Skeletal muscle cell (primary cell): ENCODE results near the gene NFRKB.
A peak's percentile ranks its signal among the peaks of the same experiment; 100 is the strongest.

Experiments
- DNase-seq: peaks from one replicate; pipeline ENCODE4 v3.0.0-alpha.2; 2010; ENCODE audit warnings: low read depth
- H3K4me3 ChIP-seq: 2 replicates; pipeline ENCODE4 v1.5.1; 2011; ENCODE audit warnings: low read depth, mild to moderate bottlenecking, control low read depth, low read length, moderate library complexity

NFRKB gene

GRCh38 chr11:129895126-129896041 lies at the start of gene NFRKB:
TSS of gene NFRKB (minus strand) at chr11:129895578. CDS start at chr11:129892849, 2,729 bp downstream.
- H3K4me3 ChIP-seq = peak within 1 kb of the TSS; percentile 92

DNA sequence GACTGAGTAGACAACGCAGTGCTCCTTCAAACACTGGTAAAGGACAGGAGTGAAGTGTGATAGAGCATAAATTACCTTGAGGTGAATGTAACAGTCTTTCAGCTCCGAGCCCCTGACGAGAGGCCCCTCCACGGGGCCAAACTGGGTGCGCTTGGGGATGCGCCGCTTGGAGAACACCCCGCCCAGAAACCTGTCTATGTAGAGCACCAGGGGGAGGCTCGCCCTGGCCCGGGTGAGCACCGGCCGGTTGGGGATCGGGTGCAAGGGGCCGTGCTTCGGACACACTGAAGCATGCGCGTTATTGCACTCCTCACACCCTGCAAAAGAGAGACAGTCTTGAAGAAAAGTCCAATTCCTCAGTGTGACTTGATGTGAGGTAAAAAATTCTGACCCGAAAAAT lies 49.3 kb upstream of the NFRKB start:
- DNase-seq = no peak
- H3K4me3 ChIP-seq = no peak overlapping the region

More at GRCh38 chr11:129895126-129896041, at the start of gene NFRKB:
- DNase-seq = peak; percentile 21

DNA sequence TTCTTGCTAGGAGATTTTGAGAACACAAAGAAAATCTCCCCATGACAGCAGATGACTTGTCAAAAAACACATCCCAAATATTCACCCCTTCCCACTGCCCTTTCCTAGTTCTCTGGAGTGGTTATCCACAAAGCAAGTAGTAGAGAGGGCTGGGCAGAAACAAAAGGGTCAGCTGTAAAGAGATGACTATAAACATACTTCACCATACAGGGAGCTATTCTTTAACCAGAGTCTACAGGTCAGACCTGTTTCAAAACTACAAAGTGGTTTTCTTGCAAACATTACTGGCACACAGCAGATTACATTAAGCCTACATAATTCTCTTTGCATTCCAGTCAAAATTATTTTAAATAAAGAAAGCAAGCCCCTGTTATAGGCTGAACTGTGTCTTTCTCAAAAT lies 47.7 kb upstream of the NFRKB start:
- no peak for DNase-seq
- H3K4me3 ChIP-seq = no peak overlapping the region

DNA sequence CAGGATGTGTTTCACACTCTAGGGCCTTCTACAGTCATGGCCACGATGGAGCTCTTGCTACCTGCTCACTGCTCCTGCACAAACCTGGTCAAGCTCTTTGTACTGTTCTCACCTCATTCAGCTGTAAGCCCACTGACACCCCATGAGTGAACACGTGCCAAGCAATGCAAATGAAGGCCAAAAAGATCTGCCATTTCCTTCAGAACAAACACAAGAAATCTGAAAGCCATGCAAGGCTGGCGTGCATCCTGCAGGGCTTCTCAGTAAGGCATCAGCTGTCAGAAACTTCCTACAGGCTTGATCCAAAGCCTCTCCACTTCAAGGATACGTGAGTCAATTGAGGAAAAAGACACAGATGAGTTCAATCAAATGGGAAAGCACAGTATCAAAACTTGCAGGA lies 44.1 kb upstream of the NFRKB start:
- no peak overlapping the region for H3K4me3 ChIP-seq
- no peak for DNase-seq

GRCh38 chr11:129938764-129939163 lies 43.4 kb upstream of the NFRKB start:
- no peak overlapping the region for H3K4me3 ChIP-seq
- no peak for DNase-seq

GRCh38 chr11:129937592-129938238 lies 42.3 kb upstream of the NFRKB start:
- no peak for DNase-seq
- H3K4me3 ChIP-seq = no peak overlapping the region

DNA sequence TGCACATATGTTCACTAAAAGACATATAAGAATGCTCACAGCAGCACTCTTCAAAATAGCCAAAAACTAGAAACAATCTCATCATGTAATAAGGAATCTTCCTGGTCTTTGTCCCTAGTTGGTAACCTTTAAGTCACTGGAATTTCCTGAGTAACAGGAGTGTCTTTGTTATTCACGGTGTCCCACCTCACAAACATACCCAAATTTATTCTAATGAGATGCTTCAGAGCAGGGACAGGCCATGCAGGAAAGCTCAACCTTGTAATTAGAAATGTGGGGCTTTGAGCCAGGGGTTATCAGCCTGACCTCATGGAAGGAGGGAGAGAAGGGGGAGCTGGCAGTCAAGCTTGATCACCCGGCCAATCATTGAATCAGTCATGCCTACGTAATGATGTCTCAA lies 40.3 kb upstream of the NFRKB start:
- no peak for DNase-seq

DNA sequence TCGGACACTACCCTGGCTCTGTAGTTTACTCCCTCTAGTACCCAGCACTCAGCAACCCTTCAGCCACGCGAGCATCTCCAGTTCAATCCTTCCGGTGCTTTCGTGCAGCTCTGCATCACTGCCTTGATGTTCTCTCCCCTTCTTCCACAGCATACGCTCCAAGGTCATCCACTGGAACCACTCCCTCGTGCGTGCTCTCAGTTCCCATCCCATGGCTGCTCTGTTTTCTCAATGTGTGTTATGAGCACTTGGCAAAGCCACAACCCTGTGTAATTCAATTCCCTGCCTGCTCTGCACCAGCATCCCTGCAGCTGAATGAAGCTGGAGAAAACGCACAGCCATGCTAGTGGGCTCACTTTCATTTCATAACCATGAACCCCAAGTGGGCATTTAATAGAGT lies 38.5 kb upstream of the NFRKB start:
- H3K4me3 ChIP-seq = no peak overlapping the region
- DNase-seq = no peak

More for the DNA sequence above, 40.3 kb upstream of the NFRKB start:
- no peak overlapping the region for H3K4me3 ChIP-seq

GRCh38 chr11:129933262-129933661 lies 37.9 kb upstream of the NFRKB start:
- H3K4me3 ChIP-seq = no peak overlapping the region
- no peak for DNase-seq

GRCh38 chr11:129932381-129933067 lies 37.1 kb upstream of the NFRKB start:
- H3K4me3 ChIP-seq = no peak overlapping the region
- DNase-seq = no peak

DNA sequence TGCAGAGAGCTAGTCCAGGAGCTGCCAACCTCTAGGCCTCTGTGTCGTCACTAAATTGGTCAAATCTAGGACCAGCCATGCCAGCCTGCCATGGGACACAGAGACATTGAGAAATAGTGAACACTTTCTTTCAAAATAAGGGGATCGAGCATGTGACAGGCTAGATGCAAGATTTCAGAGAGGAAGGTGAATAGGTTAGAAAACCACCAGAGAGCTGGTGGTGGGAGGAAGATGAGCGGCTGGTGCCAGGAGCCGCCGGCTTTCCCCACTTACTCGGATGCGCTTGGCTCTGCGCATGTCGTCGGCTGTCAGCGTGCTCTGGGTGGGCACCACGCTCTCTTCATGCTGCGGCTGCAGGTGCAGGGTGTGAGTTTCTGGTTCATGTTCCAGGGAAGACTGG lies 35.4 kb upstream of the NFRKB start:
- no peak for DNase-seq
- H3K4me3 ChIP-seq = no peak overlapping the region

DNA sequence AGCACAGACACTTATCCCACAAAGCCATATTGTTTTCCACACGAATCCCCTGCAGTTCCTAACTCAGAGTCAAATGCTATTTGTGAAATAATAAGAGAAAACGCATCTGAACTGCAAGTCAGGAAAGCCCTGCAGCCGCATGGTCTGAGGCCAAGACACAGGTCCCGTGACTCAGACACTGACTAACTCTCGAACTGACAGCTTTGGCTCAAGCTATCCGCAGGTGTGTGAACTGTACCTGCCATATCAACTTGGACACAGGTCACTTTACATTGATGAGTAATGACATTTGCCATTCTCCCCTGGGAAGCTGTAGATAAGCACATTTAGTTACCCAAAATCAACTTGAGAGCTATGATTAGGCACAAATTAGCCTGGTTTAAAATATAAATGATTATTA lies 34.9 kb upstream of the NFRKB start:
- H3K4me3 ChIP-seq = no peak overlapping the region
- no peak for DNase-seq

DNA sequence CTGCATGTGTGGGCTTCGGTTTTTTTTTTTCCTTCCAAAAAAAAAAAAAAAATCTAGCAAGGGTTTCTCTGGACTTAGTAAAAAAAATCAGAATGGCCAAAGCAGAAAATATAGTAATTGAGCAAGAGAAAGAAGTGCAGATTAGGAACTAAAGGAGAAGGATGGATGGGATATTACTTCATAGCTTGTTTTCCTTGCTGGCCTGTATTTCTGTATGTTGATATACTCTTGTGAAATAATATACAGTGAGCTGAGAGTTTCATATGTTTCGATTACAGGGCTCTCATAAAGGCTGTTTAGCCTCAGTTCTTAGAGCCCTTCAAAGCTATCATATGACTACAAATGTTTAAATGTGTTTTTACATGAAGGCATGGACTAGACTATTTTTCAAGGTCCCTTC lies 34.3 kb upstream of the NFRKB start:
- no peak for DNase-seq
- no peak overlapping the region for H3K4me3 ChIP-seq

DNA sequence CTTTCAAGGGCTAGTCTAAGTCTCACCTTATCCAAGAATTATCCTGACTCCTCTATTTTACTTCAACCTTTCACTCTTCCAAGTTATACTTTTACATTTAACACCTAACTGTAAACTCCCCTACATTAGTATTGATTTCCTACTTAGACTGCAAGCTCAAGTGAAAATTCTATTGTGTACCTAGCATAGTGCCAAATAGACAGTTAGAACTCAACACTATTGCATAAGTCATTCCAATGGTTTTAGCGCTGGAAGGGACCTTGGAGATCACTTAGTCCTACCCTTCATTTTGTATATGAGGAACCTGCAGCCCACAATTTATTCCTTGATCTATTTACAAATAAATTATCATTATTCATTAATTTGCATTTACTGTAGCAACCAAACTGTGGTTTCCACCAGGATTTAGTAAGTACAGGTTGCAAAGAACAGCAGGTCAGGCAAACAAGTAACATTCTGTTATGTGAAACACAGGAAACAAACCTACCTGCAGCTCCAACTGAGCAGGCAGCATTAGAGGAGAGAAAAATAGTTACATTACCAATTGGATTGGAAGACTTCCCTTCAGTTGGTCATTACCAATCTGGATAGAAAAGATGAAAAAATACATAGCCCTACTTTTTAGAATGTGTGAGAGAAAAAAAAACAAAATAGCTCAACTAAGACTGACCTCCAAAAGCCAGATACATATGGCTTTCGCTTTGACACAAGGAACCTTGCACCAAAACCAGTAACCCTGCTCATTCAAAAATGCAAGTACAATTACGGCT lies 33.7 kb upstream of the NFRKB start:
- DNase-seq = no peak
- no peak overlapping the region for H3K4me3 ChIP-seq

GRCh38 chr11:129922674-129923073 lies 27.3 kb upstream of the NFRKB start:
- H3K4me3 ChIP-seq = no peak overlapping the region

DNA sequence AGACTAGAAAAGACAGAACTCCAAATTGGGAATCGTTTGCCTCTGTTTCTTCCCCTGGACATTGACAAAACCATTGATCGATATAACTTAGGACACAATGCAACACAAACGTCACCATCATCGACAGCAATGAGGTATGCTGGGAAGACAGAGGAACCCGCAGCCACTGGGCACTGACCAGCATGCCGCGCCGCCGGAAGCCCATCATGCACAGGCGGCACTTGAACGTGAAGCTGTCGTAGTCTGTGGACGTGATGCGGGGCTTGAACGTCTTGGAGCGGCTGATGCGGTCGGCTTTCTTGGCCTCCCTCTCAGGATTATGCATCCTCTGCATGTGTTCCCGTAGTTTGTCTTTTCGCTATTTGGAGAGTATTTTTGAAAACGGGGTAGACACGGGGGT lies 23.0 kb upstream of the NFRKB start:
- DNase-seq = no peak
- no peak overlapping the region for H3K4me3 ChIP-seq

More at GRCh38 chr11:129922674-129923073, 27.3 kb upstream of the NFRKB start:
- no peak for DNase-seq

DNA sequence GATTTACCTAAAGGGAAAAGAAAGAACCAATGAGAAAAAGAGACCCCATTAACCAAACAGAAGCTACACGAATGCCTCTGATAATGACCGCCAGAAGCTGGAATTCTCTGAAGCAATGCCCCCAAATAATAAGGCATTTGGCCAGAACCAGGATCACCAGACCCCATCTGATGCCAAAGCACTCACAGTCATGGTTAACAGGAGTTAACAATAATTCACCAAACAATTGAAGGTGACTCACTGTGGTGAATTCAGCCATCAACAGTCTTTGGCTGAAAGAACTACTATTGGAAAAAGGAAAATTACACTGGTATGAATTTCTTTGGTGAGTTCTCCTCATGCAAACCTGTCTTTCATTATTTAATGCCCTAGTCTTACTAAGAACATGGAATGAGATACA lies 21.9 kb upstream of the NFRKB start:
- no peak for DNase-seq
- no peak overlapping the region for H3K4me3 ChIP-seq

- no peak for DNase-seq
- no peak overlapping the region for H3K4me3 ChIP-seq
These were observed 15.9 kb upstream of the NFRKB start for GRCh38 chr11:129911298-129911697.

- DNase-seq = no peak
- H3K4me3 ChIP-seq = no peak overlapping the region
These were observed 15.0 kb upstream of the NFRKB start for GRCh38 chr11:129910360-129910759.

GRCh38 chr11:129905402-129905801 lies 10.0 kb upstream of the NFRKB start:
- no peak overlapping the region for H3K4me3 ChIP-seq
- DNase-seq = no peak
